ENCODE data around the gene G6PC1.

- TF ChIP-seq CTCF (IDR thresholded peaks at IDR 0.05 in 2 of 3, conservative IDR thresholded peaks at IDR 0.05 in 1 of 3; ENCODE audit: borderline replicate concordance in 1 of 3, insufficient read depth in 1 of 3, low read depth in 2 of 3, low read length in 2 of 3) (no peak), ZBTB33 (IDR thresholded peaks at IDR 0.05; ENCODE audit: extremely low read depth, insufficient replicate concordance, low read length) (no peak), POLR2AphosphoS5 (IDR thresholded peaks at IDR 0.05; ENCODE audit: low read depth, low read length) (no peak), MAX (IDR thresholded peaks at IDR 0.05) (no peak), EZH2phosphoT487 (IDR thresholded peaks at IDR 0.05; ENCODE audit: borderline replicate concordance) (no peak), CEBPB (IDR thresholded peaks at IDR 0.05; ENCODE audit: low read depth) (no peak), EZH2 (IDR thresholded peaks at IDR 0.05) (no peak), SIN3A (IDR thresholded peaks at IDR 0.05; ENCODE audit: low read depth) (no peak), ZFX (IDR thresholded peaks at IDR 0.05) (no peak)
Measured at GRCh38 chr17:42908872-42909700, 8.5 kb downstream of the G6PC1 start.
